LNCaP clone FGC (cell line): ENCODE measurements around the gene SAP30.

Source experiments
- DNase-seq: peaks from one replicate; pipeline ENCODE4 v3.0.0-alpha.2; 2011; ENCODE audit warnings: low read depth
- H3K4me3 ChIP-seq: 2 replicates; pipeline ENCODE4 v1.5.1; 2011; ENCODE audit warnings: mild to moderate bottlenecking, low read depth, low read length, control low read depth
- TF ChIP-seq, protein P1 (sequence below): IDR thresholded peaks from 2 replicates; pipeline ENCODE4 v1.5.1; 2012; ENCODE audit warnings: mild to moderate bottlenecking; ENCODE audit not compliant: control insufficient read depth, insufficient read depth; ENCODE audit errors: extremely low read depth

Gene SAP30

DNA sequence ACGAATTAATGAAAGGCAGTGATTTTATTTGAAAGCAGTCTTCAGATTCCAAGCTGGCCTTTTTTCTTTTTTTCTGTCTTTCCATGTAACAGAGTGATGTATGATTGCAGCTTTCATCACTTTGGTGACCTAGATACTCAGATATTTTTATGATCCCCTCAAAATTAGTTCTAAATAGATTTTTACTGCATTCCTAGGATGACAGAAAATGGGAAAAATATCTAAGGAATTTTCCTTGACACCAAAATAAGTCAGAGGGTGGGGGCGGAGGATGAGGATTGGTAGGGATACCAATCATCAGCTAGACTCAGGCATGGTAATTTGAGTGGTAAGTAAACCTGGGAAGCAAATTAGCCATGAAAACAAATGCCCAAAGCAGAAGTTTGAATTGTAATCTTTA is 24.7 kb upstream of the SAP30 start:
- no peak overlapping the region for H3K4me3 ChIP-seq
- TF ChIP-seq, protein P1, sequence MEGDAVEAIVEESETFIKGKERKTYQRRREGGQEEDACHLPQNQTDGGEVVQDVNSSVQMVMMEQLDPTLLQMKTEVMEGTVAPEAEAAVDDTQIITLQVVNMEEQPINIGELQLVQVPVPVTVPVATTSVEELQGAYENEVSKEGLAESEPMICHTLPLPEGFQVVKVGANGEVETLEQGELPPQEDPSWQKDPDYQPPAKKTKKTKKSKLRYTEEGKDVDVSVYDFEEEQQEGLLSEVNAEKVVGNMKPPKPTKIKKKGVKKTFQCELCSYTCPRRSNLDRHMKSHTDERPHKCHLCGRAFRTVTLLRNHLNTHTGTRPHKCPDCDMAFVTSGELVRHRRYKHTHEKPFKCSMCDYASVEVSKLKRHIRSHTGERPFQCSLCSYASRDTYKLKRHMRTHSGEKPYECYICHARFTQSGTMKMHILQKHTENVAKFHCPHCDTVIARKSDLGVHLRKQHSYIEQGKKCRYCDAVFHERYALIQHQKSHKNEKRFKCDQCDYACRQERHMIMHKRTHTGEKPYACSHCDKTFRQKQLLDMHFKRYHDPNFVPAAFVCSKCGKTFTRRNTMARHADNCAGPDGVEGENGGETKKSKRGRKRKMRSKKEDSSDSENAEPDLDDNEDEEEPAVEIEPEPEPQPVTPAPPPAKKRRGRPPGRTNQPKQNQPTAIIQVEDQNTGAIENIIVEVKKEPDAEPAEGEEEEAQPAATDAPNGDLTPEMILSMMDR = no peak
- no peak for DNase-seq

DNA sequence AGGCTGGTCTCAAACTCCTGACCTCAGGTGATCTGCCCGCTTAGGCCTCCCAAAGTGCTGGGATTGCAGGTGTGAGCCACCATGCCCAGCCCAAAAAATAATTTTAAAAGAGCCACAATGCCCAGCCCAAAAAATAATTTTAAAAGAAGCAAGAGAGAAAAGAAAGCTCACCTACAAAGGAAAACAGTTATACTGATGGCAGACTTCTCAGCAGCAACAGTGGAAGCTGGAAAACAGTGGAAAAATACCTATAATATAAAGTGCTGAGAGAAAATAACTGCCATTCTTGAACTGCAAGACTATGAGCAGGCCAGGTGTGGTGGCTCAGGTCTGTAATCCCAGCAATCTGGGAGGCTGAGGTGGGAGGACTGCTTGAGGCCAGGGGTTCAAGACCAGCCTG is 23.3 kb upstream of the SAP30 start:
- no peak overlapping the region for H3K4me3 ChIP-seq
- TF ChIP-seq, protein P1 = no peak
- no peak for DNase-seq

DNA sequence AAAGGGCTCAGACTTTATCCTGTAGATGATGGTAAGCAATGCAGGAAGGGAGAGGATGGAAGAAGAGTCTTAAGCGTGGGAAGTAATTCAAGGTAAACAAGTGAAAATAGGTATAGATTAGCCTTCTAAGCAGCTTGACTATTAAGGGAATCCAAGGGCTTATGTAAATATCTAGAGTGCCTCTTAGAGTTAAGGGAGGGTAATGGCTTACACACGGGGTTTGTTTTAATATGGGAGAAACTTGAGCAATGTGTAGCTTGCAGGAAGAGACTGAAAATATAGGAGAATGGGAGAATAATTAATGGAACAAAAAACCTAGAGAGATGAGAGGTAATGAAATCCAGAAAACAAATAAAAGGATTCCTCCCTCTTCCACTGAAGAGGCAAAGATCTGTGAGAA is 12.8 kb upstream of the SAP30 start:
- DNase-seq = no peak
- no peak overlapping the region for H3K4me3 ChIP-seq
- TF ChIP-seq, protein P1 = no peak

DNA sequence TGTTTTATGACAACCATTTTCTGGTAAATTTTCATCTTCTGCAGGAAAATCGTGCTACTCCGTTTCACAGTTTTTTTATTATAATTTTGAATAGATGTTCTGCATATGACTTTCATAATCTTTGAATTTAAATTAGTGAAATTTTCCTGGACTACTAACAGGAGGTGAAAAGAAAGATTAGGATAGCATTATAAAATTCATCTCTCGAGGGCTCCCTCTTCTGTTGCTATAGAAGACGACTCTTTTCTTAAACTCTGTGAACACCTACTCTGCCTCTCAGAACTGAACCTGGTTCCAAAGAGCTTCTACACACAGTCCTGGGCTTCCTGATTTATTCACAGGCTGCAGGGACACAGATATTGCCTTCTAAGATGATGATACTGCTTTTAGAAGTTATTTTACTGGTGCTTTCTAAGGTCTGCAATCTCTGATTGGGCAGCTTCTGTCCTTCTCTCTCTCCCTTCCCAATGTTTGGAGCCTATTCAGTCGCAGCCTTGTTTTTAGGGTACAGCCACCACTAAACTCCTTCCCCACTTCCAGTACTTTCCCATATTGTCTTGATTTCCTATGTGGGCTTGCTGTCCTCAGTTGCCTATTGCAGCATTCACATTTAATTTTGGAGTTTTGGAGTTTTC is 10.1 kb upstream of the SAP30 start:
- H3K4me3 ChIP-seq = no peak overlapping the region
- no peak for DNase-seq
- TF ChIP-seq, protein P1 = peak; percentile 33

DNA sequence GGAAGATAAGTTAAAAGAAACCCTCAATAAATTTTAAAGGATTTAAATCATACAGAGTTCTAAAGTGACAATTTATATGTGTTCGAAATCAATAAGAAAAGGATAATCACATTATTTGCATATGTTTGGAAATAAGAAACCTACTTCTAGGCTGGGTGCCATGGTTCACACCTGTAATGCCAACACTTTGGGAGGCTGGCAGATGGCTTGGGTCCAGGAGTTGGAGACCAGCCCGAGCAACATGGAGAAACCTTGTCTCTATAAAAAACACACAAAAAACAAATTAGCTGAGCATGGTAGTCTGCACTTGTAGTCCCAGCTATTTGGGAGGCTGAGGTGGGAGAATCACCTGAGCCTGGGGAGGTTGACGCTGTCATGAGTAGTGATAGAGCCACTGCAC is 8.1 kb upstream of the SAP30 start:
- TF ChIP-seq, protein P1 = no peak
- H3K4me3 ChIP-seq = no peak overlapping the region
- peak; percentile 49 for DNase-seq

DNA sequence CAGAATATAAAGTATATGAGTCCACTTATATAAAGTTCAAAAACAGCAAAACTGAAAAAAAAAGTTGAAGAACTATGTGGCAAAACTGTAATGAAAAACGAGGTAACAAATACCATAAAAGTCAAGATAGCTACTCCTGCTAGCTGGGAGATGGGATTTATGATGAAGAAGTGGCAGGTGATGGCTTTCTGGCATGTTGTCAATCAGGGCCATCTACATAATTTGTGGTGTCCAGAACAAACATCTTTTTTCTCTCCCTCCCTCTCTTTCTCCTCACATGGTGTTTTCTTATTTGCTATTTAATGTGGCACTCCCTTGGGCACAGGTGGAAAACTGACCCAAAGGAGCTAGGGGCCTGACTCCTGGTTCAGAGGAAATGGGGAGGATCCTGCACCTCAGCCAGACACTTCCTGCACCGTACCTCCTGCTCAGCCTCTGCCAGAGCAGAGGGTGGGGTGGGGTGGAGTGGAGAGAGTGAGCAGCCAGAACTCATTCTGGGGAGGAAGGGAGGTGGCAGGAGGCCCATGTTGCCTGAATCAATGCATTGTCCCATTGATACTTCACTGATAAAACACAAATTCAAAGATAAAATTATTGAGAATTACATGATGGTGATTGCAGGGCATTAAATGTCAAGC is 5.3 kb upstream of the SAP30 start:
- no peak overlapping the region for H3K4me3 ChIP-seq
- DNase-seq = no peak
- TF ChIP-seq, protein P1 = no peak

DNA sequence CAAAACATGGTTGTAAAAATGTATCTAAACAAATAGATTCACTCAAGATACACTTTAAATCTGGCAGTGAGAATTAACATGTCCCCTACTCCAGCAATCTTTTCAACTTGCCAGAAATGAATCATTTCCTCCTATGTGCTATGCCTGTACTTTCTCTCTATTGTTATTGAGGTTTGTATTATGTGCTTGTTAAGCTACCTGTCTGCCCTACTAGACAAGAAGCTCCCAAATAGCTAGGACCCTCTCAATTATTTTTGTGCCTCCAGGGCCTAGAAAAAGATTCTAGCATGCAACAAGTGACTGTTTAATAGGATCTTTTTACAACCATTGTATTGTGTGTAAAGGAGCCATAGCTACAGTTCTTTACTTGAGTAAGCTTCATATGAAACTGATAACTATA is 3.5 kb upstream of the SAP30 start:
- no peak for DNase-seq
- H3K4me3 ChIP-seq = no peak overlapping the region
- TF ChIP-seq, protein P1 = no peak
